Measurements from ENCODE around the gene SCNN1A.

DNA sequence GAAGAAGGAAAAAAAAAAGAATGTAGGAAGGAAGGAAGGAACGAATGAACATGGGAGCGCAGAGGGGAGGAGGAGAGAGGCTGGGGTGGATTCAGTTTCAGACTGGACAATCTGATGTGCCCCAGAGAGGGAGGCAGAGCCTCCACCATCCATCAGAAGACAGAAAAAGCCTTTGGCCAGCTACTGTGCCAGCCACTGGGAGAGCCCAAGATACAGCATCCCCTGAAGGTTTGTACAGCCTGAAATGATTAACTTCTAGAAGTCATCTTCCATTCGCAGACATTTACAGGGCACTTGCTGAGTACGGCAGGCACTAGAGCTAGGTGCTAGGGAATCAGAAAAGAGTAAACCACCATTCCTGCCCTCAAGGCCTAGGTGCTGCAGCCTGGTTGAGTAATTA, 55.9 kb downstream of the SCNN1A start:
- no peak for TF ChIP-seq POLR2A (IDR thresholded peaks at IDR 0.05)
- no peak for TF ChIP-seq POLR2AphosphoS5 (IDR thresholded peaks at IDR 0.05)
